B cell (primary cell): ENCODE results near the gene FBXO7.

Experiments
- CTCF ChIP-seq: fragments of 200-600 bp; IDR thresholded peaks from one replicate; pipeline ENCODE4 v1.8.0; 2022; ENCODE audit warnings: antibody characterized with exemption, mild to moderate bottlenecking
- EZH2 ChIP-seq: IDR thresholded peaks from 2 replicates; pipeline ENCODE4 v1.6.1; 2012; ENCODE audit warnings: borderline replicate concordance, low read depth, mild to moderate bottlenecking, moderate library complexity, low read length; ENCODE audit not compliant: insufficient read depth, poor library complexity, severe bottlenecking

GRCh38 chr22:32492111-32492510, 17.5 kb downstream of the FBXO7 start:
- no peak for TF ChIP-seq CTCF
- no peak for TF ChIP-seq EZH2
